ENCODE results near the gene CALCOCO2.
A peak's percentile ranks its signal among the peaks of the same experiment; 100 is the strongest.

- peak; percentile 23 for TF ChIP-seq PBX3 (IDR thresholded peaks at IDR 0.05; ENCODE audit: insufficient replicate concordance, low read depth, low read length)
- peak; percentile 60 for TF ChIP-seq HCFC1 (IDR thresholded peaks at IDR 0.05; ENCODE audit: low read length)
- TF ChIP-seq CHD4 (IDR thresholded peaks at IDR 0.05): no peak
Measured at GRCh38 chr17:48908047-48908843, 77.4 kb downstream of the CALCOCO2 start, which contains the start of gene UBE2Z.
